IPS DF 4.7 (cell line): ENCODE data around the gene ZMIZ2.
"Not testable (repeated sequence)": the region's sequence is repeated elsewhere in the genome, so short reads cannot be mapped to it uniquely, and the experiment has no call there.

Experiments used
- DNase-seq: peaks from one replicate; pipeline ENCODE4 v3.0.0-alpha.2; 2013; ENCODE audit warnings: low spot score; ENCODE audit errors: extremely low read depth

The ZMIZ2 gene

DNA sequence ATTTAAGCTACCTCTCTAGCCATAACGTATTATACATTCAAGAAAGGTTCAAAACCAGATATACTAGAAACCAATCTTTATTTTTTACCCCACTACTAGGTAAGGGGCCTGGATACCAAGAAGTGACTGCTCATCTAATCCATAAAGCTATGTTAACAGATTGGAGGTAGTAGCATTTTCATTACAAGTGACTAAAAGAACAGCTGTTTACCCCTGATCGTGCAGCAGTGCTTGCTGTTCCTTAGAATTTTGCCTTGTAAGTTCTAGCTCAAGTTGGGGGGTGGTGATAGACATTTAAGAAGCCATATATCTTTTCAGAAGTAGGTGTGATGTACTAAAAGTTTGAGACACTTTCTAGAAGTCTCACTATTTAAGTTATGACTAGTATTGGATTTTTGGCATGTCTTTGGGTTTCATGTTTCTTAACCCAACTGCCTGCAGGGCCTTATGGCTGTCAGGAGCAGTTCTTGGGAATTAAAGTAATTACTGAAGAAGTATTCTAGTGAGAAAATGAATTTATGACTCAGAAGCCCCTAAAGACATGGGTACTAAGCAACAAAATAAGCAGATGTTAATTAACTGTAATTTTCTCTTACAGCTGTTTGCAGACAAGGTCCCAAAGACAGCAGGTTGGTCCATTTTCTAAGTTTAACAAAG lies 50.1 kb downstream of the ZMIZ2 start:
- no peak for DNase-seq

DNA sequence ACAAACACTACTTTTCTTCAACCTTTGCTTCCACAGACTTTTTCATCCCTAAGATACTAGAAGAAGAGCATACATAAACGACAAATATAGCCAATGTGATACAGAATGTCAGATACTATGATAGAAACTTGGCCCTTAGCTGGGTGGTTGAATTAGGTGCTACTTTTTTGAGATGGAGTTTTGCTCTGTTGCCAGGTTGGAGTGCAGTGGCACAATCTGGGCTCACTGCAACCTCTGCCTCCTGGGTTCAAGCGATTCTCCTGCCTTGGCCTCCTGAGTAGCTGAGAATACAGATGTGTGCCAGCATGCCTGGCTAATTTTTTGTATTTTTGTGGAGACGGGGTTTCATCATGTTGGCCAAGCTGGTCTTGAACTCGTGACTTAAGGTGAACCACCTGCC lies 51.3 kb downstream of the ZMIZ2 start:
- DNase-seq, result no peak

DNA sequence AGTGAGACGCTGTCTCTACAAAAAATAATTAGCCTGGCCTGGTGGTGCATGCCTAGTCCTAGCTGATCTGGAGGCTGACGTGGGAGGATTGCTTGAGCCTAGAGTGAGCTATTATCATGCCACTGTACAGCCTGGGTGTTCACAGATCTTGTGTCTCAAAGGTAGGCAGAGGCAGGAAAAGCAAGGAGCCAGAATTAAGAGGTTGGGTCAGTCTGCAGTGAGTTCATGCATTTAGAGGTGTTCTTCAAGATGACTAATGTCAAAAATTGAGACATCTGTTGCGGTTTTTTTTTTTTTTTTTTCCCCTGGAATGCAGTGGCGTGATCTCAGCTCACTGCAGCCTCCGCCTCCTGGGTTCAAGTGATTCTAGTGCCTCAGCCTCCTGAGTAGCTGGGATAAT lies 53.2 kb downstream of the ZMIZ2 start:
- DNase-seq, result no peak

DNA sequence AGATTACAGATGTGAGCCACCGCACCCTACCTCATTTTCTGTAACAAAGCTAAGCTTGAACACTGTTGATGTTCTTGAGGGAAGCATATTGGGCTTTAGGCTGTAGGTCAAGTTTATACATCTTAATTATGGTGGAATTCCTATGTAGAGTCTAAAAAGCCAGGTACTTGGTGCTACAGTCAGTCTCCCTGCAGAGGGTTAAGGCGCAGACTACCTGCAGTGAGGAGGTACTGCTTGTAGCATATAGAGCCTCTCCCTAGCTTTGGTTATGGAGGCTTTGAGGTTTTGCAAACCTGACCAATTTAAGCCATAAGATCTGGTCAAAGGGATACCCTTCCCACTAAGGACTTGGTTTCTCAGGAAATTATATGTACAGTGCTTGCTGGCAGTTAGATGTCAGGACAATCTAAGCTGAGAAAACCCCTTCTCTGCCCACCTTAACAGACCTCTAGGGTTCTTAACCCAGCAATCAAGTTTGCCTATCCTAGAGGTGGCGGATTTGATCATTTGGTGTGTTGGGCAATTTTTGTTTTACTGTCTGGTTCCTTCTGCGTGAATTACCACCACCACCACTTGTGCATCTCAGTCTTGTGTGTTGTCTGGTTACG lies 53.9 kb downstream of the ZMIZ2 start:
- DNase-seq, result no peak

DNA sequence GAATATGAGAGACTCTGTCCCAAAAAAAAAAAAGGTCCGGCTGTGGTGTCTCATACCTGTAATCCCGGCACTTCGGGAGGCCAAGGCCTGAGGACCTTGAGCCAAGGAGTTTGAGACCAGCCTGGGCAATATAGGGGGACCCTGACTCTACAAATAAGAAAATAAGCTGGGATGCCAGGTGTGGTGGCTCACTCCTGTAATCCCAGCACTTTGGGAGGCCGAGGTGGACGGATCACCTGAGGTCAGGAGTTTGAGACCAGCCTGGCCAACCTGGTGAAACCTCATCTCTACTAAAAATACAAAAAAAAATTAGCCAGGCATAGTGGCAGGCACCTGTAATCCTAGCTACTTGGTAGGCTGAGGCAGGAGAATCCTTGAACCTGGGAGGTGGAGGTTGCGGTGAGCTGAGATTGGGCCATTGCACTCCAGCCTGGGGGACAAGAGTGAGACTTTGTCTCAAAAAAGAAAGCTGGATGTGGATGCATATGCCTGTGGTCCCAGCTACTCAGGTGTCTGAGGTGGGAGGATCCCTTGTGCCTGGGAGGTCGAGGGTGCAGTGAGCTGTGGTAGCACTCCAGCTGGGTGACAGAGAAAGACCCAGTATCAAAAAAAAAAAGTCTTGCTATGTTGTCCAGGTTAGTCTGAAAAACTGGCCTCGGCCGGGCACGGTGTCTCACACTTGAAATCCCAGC lies 55.3 kb downstream of the ZMIZ2 start:
- not testable (repeated sequence) for DNase-seq

DNA sequence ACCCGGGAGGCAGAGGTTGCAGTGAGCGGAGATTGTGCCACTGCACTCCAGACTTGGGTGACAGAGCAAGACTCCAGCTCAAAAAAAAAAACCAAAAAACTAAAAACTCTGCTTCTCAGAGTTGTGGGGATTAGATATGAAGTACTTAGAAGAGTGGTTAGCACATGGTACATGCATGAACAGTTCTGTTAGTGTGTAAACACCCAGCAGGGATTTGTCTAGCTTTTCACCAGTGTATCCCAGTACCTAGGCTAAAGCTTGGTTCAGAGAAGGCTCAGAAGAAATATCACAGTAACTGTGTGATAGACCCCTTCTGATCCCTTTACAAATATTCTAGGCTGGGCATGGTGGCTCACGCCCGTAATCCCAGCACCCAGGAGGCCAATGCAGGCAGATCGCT lies 57.3 kb downstream of the ZMIZ2 start:
- no peak for DNase-seq

DNA sequence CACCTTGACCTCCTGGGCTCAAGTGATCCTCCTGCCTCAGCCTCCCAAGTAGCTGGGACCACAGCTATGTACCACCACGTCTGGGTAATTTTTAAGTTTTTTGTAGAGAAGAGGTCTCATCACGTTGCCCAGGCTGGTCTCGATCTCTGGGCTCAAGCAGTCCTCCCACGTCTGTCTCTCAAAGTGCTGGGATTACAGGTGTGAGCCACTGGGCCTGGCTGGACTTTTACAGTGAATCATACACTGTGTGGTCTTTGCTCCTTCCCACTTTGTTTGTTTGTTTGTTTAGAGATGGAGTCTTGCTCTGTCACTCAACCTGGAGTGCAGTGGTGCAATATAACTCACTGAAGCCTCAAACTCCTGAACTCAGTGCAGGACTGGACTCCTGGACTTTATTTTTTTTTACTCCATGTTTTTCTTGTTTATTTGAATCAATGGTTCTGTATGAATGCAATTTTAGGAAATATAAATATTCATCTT lies 60.3 kb downstream of the ZMIZ2 start:
- DNase-seq, result no peak

DNA sequence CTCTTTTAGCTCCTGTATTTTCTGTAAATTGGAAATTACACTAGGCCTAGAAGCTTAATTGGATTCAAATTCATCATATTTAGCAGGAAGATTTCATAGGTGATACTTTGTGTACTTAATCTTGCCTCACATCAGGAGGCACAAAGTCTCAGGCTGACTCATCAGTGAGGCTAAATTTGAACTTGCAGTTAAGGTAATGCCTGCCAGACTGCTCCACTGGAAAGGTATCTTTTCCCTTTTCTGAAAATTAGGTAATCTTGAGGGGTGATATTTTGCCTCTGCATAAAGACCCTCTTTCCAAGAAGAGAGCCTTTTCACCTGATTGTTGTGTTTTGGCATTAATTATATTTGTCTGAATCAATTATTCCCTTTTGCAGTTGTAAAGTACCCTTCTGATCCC lies 62.4 kb downstream of the ZMIZ2 start:
- no peak for DNase-seq

DNA sequence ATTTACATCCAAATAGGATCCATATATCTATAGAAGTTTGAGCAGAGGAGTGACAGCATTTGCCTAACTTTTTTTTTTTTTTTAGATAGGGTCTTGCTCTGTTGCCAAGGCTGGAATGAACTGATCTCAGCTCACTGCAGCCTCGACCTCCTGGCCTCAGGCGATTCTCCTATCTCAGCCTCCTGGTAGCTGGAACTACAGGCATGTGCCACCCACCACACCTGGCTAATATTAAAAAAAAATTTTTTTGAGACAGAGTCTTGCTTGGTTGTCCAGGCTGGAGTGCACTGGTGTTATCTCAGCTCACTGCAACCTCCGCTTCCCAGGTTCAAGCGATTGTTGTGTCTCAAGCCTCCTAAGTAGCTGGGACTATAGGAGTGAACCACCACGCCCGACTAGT lies 62.9 kb downstream of the ZMIZ2 start:
- DNase-seq, result no peak

DNA sequence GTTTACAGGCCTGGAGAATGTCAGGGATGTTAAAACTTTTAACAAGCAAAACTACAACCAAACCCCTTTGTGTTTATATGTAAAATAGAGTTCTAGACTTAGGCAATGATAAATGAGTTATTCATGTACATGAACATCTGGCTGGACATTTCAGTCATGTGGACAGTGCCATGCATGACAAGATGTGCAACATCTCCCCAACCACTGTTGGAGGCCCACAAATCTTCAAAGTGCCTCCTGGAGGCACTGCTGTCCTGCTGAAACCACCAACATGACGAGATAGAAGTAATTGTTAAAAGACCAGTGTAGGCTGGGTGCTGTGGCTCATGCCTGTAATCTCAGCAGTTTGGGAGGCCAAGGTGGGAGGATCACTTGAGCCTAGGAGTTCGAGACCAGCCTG lies 66.3 kb downstream of the ZMIZ2 start:
- no peak for DNase-seq

DNA sequence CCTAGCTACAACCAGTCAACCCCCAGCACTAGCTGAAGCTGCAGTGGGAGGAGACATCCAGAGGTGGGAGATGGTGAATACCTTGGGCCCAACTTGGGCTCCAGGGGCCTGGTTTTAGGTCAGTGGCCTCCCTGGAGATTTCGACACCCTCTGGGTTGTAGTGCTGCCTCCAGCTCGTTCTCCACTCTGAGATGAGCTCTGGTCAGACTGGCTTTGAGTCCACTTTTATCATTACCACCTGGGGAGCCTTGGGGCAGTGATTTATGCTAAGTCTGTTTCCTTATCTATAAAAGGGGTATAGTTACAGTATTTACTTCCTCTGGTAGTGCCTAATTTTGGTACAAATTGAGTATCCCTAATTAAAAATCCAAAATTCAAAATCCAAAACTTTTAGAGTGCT lies 70.6 kb downstream of the ZMIZ2 start:
- no peak for DNase-seq
